ENCODE data around the gene PLAAT4.
"Not testable (repeated sequence)": the region's sequence is repeated elsewhere in the genome, so short reads cannot be mapped to it uniquely, and the experiment has no call there.

Gene PLAAT4

DNA sequence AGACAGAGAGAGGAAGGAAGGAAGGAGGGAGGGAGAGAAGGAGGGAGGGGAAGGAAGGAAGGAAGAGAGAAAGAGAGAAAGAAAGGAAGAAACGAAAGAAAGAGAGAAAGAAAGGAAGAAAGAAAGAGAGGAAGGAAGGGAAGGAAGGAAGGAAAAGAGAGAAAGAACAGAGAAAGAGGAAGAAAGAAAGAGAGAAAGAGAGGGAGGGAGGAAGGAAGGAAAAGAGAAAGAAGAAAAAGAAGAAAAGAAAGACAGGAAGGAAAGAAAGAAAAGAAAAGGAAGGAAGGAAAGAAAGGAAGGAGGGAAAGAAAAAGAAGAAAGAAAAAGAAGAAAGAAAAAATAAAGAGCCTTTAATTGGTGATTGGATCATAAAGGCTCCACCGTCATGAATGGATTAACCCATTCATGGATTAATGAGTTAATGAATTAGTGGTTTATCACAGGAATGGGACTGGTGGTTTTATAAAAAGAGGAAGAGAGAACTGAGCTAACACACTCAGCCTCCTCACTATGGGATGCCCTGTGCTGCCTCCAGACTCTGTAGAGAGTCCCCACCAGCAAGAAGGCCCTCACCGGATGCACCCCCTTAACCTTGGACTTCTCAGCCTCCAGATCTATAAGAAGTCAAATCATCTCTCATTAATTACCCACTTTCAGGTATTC is 35.5 kb downstream of the PLAAT4 start:
- DNase-seq (ENCODE audit: low spot score), result no peak

- peak; percentile 74 for DNase-seq (ENCODE audit: low spot score)
These were observed 37.6 kb downstream of the PLAAT4 start for GRCh38 chr11:63573881-63574855.

GRCh38 chr11:63574856-63575602 is 38.4 kb downstream of the PLAAT4 start:
- no peak for DNase-seq (ENCODE audit: low spot score)

GRCh38 chr11:63578882-63579281 is 42.3 kb downstream of the PLAAT4 start:
- not testable (repeated sequence) for DNase-seq (ENCODE audit: low spot score)

DNA sequence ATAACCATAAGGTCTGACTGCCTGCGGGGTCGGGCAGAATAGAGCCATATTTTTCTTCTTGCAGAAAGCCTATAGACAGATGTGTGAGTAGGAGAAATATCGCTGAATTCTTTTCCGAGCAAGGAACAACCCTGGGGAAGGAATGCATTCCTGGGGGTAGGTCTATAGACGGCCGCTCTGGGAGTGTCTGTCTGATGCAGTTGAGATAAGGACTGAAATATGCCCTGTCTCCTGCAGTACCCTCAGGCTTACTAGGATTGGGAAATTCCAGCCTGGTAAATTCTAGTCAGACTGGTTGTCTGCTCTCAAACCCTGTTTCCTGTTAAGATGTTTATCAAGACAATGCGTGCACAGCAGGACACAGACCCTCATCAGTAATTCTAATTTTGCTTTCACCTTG is 44.6 kb downstream of the PLAAT4 start:
- DNase-seq (ENCODE audit: low spot score), result not testable (repeated sequence)

GRCh38 chr11:63583357-63583677 is 46.7 kb downstream of the PLAAT4 start:
- DNase-seq (ENCODE audit: low spot score), result peak; percentile 97

DNA sequence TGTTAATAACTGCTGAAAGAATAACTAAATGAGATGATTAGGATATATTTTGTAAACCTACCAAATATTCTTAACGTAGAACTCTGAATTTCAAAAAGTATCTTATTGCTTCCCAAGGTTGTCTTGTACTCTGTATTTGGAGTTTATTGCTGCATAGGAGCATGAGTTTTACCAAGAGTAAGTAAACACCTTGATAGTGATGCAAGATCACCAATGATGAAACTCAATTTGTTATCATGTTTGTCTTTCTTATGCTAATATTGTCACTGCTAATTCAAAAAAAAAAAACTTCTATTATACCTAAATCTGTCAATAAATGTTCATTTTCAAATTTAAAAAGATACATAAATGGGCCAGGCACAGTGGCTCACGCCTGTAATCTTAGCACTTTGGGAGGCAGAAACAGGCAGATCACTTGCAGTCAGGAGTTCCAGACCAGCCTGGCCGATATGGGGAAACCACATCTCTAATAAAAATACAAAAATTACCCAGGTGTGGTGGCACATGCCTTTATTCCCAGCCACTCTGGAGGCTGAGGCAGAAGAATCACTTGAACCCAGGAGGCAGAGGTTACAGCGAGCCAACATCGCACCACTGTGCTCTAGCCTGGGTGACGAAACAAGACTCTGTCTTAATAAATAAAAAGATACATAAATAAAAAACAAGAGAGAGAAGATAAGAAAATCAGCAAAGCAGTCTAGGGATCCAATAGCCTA is 50.0 kb downstream of the PLAAT4 start:
- DNase-seq (ENCODE audit: low spot score), result no peak

DNA sequence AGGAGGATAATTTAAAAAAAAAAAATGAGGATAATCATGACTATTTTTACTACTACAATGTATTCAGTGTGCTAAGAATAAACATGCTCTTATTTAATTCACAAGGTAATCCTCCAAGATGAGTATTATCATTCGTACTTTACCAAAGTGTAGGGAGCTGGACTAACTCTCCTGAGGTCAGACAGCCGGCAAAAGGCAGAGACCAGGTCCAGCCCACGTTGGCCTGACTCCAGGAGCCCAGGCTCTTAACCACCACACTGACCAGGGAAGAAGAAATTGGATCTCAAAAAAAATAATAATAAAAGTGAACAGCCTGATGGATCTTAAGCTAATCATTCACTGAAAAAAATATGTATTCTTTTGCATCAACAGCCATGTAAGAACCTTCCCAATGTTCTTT is 52.4 kb downstream of the PLAAT4 start:
- DNase-seq (ENCODE audit: low spot score), result no peak

- DNase-seq (ENCODE audit: low spot score), result no peak
These were observed 53.6 kb downstream of the PLAAT4 start for GRCh38 chr11:63590024-63590788.

GRCh38 chr11:63592975-63593395 is 56.4 kb downstream of the PLAAT4 start:
- peak; percentile 72 for DNase-seq (ENCODE audit: low spot score)

- DNase-seq (ENCODE audit: low spot score), result no peak
These were observed 58.7 kb downstream of the PLAAT4 start for GRCh38 chr11:63595296-63595695.

Measured in globus pallidus (tissue), 1 donor.